Measurements from ENCODE around the gene HGF.

The HGF gene

GRCh38 chr7:81802251-81802650, 32.4 kb upstream of the HGF start:
- DNase-seq (ENCODE audit: low read depth) = no peak
- TF ChIP-seq CTCF (IDR thresholded peaks at IDR 0.05; ENCODE audit: control insufficient read depth, extremely low read depth, insufficient read depth) = no peak
- no peak overlapping the region for H3K4me3 ChIP-seq (ENCODE audit: low read depth, low read length)

- H3K4me3 ChIP-seq (ENCODE audit: low read depth, low read length) = no peak overlapping the region
- no peak for DNase-seq (ENCODE audit: low read depth)
- no peak for TF ChIP-seq CTCF (IDR thresholded peaks at IDR 0.05; ENCODE audit: control insufficient read depth, extremely low read depth, insufficient read depth)
Observed at GRCh38 chr7:81801532-81801931, 31.7 kb upstream of the HGF start.

GRCh38 chr7:81791568-81792518, 22.0 kb upstream of the HGF start:
- no peak overlapping the region for H3K4me3 ChIP-seq (ENCODE audit: low read depth, low read length)
- no peak for DNase-seq (ENCODE audit: low read depth)
- TF ChIP-seq CTCF (IDR thresholded peaks at IDR 0.05; ENCODE audit: control insufficient read depth, extremely low read depth, insufficient read depth) = no peak

DNA sequence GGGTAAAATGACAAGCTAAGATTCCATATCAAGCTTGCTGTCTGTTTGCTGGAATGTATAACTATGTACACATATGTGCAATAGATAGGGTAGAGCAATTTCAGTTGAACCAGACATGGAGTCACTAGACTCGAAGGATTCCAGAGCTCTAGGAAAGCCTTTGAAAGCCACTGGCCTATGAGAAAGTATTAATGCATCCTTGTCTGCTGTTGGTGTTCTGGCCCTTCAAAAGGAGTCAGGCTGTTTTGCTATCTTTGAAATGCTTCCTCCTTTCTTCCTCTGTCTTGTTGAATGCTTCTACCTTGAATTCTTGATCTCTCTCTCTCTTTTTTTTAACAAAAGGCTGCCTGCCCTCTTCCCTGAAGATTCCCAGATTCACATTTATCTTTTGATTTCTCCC, 20.8 kb upstream of the HGF start:
- TF ChIP-seq CTCF (IDR thresholded peaks at IDR 0.05; ENCODE audit: control insufficient read depth, extremely low read depth, insufficient read depth) = no peak
- DNase-seq (ENCODE audit: low read depth) = no peak

DNA sequence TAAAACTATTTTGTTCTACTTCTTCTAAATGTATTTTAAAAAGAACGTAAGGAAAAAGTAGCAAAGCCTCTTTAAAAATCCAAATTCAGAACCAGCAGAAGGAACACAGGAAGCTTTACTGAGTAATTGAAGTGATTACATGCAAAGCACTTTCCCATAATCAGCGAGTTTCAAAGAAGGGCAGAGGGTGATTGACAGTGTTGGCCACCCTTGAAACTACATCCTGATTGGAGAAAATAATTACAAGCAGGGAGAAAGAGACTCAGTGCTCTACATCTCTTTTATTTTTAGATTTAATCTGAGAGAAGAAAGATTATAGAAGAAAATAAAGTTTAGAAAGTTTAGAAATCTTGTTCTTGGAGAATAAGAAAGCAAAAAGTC, 20.3 kb upstream of the HGF start:
- no peak for DNase-seq (ENCODE audit: low read depth)
- H3K4me3 ChIP-seq (ENCODE audit: low read depth, low read length) = no peak overlapping the region
- TF ChIP-seq CTCF (IDR thresholded peaks at IDR 0.05; ENCODE audit: control insufficient read depth, extremely low read depth, insufficient read depth) = no peak

More for the DNA sequence above, 20.8 kb upstream of the HGF start:
- no peak overlapping the region for H3K4me3 ChIP-seq (ENCODE audit: low read depth, low read length)

DNA sequence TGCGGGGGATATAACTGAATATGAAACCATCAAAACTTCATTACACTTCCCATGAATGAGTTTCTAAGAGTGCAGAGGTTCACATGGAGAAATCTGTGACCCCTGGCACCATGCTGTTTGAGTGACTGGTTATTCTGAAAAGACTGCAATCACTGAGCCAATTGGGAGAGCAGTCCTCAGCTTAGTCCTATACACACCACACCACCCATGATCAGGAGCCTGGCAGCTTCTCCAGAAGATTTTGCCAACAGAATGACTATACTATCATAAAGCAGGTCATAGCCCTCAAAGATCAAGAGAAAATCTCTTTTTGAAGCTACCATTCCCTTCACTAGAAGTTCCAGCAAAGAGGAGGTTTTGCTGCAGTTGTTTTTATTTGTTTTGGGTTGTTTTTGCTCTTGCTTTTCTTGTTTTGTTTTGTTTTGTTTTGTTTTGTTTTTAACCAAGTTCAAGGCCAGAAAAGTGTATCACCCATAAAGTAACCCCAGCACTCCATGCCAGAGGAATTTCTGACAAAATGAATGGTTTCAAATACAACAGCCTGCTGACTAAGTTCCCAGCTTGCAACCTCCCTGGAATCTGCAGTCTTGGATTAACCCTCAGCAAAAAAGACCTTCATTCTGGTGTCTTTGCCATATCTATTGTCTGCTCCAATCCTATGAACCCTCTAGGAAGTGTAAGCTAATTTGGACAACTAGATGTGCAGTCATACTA, 19.7 kb upstream of the HGF start:
- TF ChIP-seq CTCF (IDR thresholded peaks at IDR 0.05; ENCODE audit: control insufficient read depth, extremely low read depth, insufficient read depth) = no peak
- no peak for DNase-seq (ENCODE audit: low read depth)

More for the DNA sequence above, 19.7 kb upstream of the HGF start:
- H3K4me3 ChIP-seq (ENCODE audit: low read depth, low read length) = no peak overlapping the region
